Activated naive CD4-positive, alpha-beta T cell treated with anti-CD3 and anti-CD28 coated beads, Interleukin-2, amount 50 U/mL, for 24 hours (primary cell): ENCODE measurements around the gene TSGA10IP.

Source experiments
- H3K27ac Mint-ChIP-seq: one replicate; pipeline ENCODE4 v1.8.0; 2021; ENCODE audit warnings: mild to moderate bottlenecking, mixed read lengths
- H3K27me3 Mint-ChIP-seq: one replicate; pipeline ENCODE4 v1.8.0; 2021; ENCODE audit warnings: mixed read lengths
- H3K36me3 Mint-ChIP-seq: one replicate; pipeline ENCODE4 v1.8.0; 2021; ENCODE audit warnings: mixed read lengths
- H3K4me1 Mint-ChIP-seq: one replicate; pipeline ENCODE4 v1.8.0; 2021; ENCODE audit warnings: mixed read lengths
- H3K4me3 Mint-ChIP-seq: one replicate; pipeline ENCODE4 v1.8.0; 2021; ENCODE audit warnings: mild to moderate bottlenecking, mixed read lengths
- H3K9me3 Mint-ChIP-seq: one replicate; pipeline ENCODE4 v1.8.0; 2021; ENCODE audit warnings: mixed read lengths

The TSGA10IP gene

GRCh38 chr11:65915101-65915820 is 30.0 kb upstream of the TSGA10IP start:
- H3K36me3 Mint-ChIP-seq = no peaks in the 10 kb centered on the region
- H3K4me1 Mint-ChIP-seq = peaks cover 36% of the 10 kb centered on the region
- H3K4me3 Mint-ChIP-seq = peak overlapping the region; percentile 6
- H3K27me3 Mint-ChIP-seq = no peaks in the 10 kb centered on the region
- no peak overlapping the region for H3K27ac Mint-ChIP-seq
- no peaks in the 10 kb centered on the region for H3K9me3 Mint-ChIP-seq

GRCh38 chr11:65915821-65916251 is 29.4 kb upstream of the TSGA10IP start:
- no peak overlapping the region for H3K4me3 Mint-ChIP-seq
- H3K36me3 Mint-ChIP-seq = no peaks in the 10 kb centered on the region
- no peaks in the 10 kb centered on the region for H3K27me3 Mint-ChIP-seq
- no peaks in the 10 kb centered on the region for H3K9me3 Mint-ChIP-seq
- no peak overlapping the region for H3K27ac Mint-ChIP-seq
- H3K4me1 Mint-ChIP-seq = peaks cover 42% of the 10 kb centered on the region

- no peaks in the 10 kb centered on the region for H3K36me3 Mint-ChIP-seq
- H3K27ac Mint-ChIP-seq = peak overlapping the region; percentile 66
- H3K27me3 Mint-ChIP-seq = no peaks in the 10 kb centered on the region
- peak overlapping the region; percentile 86 for H3K4me3 Mint-ChIP-seq
- peaks cover 42% of the 10 kb centered on the region for H3K4me1 Mint-ChIP-seq
- no peaks in the 10 kb centered on the region for H3K9me3 Mint-ChIP-seq
Observed at GRCh38 chr11:65916391-65916790, 28.9 kb upstream of the TSGA10IP start.

- peak overlapping the region; percentile 86 for H3K4me3 Mint-ChIP-seq
- H3K27ac Mint-ChIP-seq = peak overlapping the region; percentile 66
- no peaks in the 10 kb centered on the region for H3K27me3 Mint-ChIP-seq
- H3K36me3 Mint-ChIP-seq = peaks cover under 1% of the 10 kb centered on the region
- H3K4me1 Mint-ChIP-seq = peaks cover 43% of the 10 kb centered on the region
- H3K9me3 Mint-ChIP-seq = no peaks in the 10 kb centered on the region
Observed at GRCh38 chr11:65917077-65917433, 28.2 kb upstream of the TSGA10IP start.

GRCh38 chr11:65917434-65918210 is 27.7 kb upstream of the TSGA10IP start:
- H3K27me3 Mint-ChIP-seq = no peaks in the 10 kb centered on the region
- H3K4me1 Mint-ChIP-seq = peaks cover 49% of the 10 kb centered on the region
- H3K4me3 Mint-ChIP-seq = peak overlapping the region; percentile 86
- peaks cover 2% of the 10 kb centered on the region for H3K36me3 Mint-ChIP-seq
- no peaks in the 10 kb centered on the region for H3K9me3 Mint-ChIP-seq
- H3K27ac Mint-ChIP-seq = no peak overlapping the region

- Mint-ChIP-seq H3K27me3 (no peaks in the 10 kb centered on the region), H3K4me3 (peak within 1 kb of the TSS; percentile 91), H3K4me1 (peaks cover 55% of the 10 kb centered on the region), H3K27ac (peak within 1 kb of the TSS; percentile 90), H3K36me3 (peaks cover 6% of the 10 kb centered on the region), H3K9me3 (no peaks in the 10 kb centered on the region)
Observed at GRCh38 chr11:65918211-65919140, 26.8 kb upstream of the TSGA10IP start, which contains the start of gene C11orf68. TSS of gene C11orf68 (minus strand) at chr11:65919062. CDS start at chr11:65919031, 31 bp downstream.

GRCh38 chr11:65919141-65919572 is 26.1 kb upstream of the TSGA10IP start, which contains the start of gene DRAP1:
TSS of gene DRAP1 (plus strand) at chr11:65919426. CDS start at chr11:65919502, 76 bp downstream.
- H3K36me3 Mint-ChIP-seq = peaks cover 6% of the 10 kb centered on the region
- H3K9me3 Mint-ChIP-seq = no peaks in the 10 kb centered on the region
- peak within 1 kb of the TSS; percentile 90 for H3K27ac Mint-ChIP-seq
- peak within 1 kb of the TSS; percentile 91 for H3K4me3 Mint-ChIP-seq
- H3K27me3 Mint-ChIP-seq = no peaks in the 10 kb centered on the region
- H3K4me1 Mint-ChIP-seq = peaks cover 57% of the 10 kb centered on the region

- H3K36me3 Mint-ChIP-seq = peaks cover 6% of the 10 kb centered on the region
- H3K27ac Mint-ChIP-seq = peak overlapping the region; percentile 90
- no peaks in the 10 kb centered on the region for H3K9me3 Mint-ChIP-seq
- no peaks in the 10 kb centered on the region for H3K27me3 Mint-ChIP-seq
- peak overlapping the region; percentile 91 for H3K4me3 Mint-ChIP-seq
- H3K4me1 Mint-ChIP-seq = peaks cover 52% of the 10 kb centered on the region
Observed at GRCh38 chr11:65919573-65920371, 25.5 kb upstream of the TSGA10IP start.

- Mint-ChIP-seq H3K9me3 (no peaks in the 10 kb centered on the region), H3K4me3 (peak overlapping the region; percentile 91), H3K4me1 (peaks cover 46% of the 10 kb centered on the region), H3K27ac (peak overlapping the region; percentile 80), H3K36me3 (peaks cover 6% of the 10 kb centered on the region), H3K27me3 (no peaks in the 10 kb centered on the region)
Observed at GRCh38 chr11:65920372-65920802, 24.9 kb upstream of the TSGA10IP start.

- no peaks in the 10 kb centered on the region for H3K9me3 Mint-ChIP-seq
- no peak overlapping the region for H3K27ac Mint-ChIP-seq
- peaks cover 41% of the 10 kb centered on the region for H3K4me1 Mint-ChIP-seq
- H3K4me3 Mint-ChIP-seq = peak overlapping the region; percentile 91
- H3K36me3 Mint-ChIP-seq = peaks cover 6% of the 10 kb centered on the region
- no peaks in the 10 kb centered on the region for H3K27me3 Mint-ChIP-seq
Observed at GRCh38 chr11:65921033-65921555, 24.2 kb upstream of the TSGA10IP start.

GRCh38 chr11:65921876-65922275 is 23.4 kb upstream of the TSGA10IP start:
- peaks cover 34% of the 10 kb centered on the region for H3K4me1 Mint-ChIP-seq
- H3K27me3 Mint-ChIP-seq = no peaks in the 10 kb centered on the region
- no peak overlapping the region for H3K4me3 Mint-ChIP-seq
- H3K27ac Mint-ChIP-seq = no peak overlapping the region
- H3K36me3 Mint-ChIP-seq = peaks cover 6% of the 10 kb centered on the region
- H3K9me3 Mint-ChIP-seq = no peaks in the 10 kb centered on the region

- Mint-ChIP-seq H3K4me1 (peaks cover 36% of the 10 kb centered on the region), H3K4me3 (peak overlapping the region; percentile 15), H3K27me3 (no peaks in the 10 kb centered on the region), H3K9me3 (no peaks in the 10 kb centered on the region), H3K27ac (peak overlapping the region; percentile 63), H3K36me3 (peaks cover 6% of the 10 kb centered on the region)
Observed at GRCh38 chr11:65922565-65922964, 22.7 kb upstream of the TSGA10IP start.

GRCh38 chr11:65925397-65925796 is 19.9 kb upstream of the TSGA10IP start:
- no peak overlapping the region for H3K27ac Mint-ChIP-seq
- H3K4me1 Mint-ChIP-seq = peaks cover 45% of the 10 kb centered on the region
- no peaks in the 10 kb centered on the region for H3K27me3 Mint-ChIP-seq
- peaks cover 6% of the 10 kb centered on the region for H3K36me3 Mint-ChIP-seq
- H3K4me3 Mint-ChIP-seq = no peak overlapping the region
- no peaks in the 10 kb centered on the region for H3K9me3 Mint-ChIP-seq

- H3K9me3 Mint-ChIP-seq = no peaks in the 10 kb centered on the region
- peak overlapping the region; percentile 93 for H3K27ac Mint-ChIP-seq
- peaks cover 40% of the 10 kb centered on the region for H3K4me1 Mint-ChIP-seq
- H3K27me3 Mint-ChIP-seq = no peaks in the 10 kb centered on the region
- H3K36me3 Mint-ChIP-seq = peaks cover 2% of the 10 kb centered on the region
- H3K4me3 Mint-ChIP-seq = peak overlapping the region; percentile 76
Observed at GRCh38 chr11:65927904-65928397, 17.3 kb upstream of the TSGA10IP start.
